Calu3 (cell line): Measurements from ENCODE around the gene DUSP19. TPM values are rescaled to one million over a fixed set of nuclear protein-coding genes. Genes with fewer than 3 reads are reported as not detected.

Source experiments
- BruUV-seq: library from RNA; stranded (reverse); fragments of 400-500 nt; replicated peaks from 2 replicates; lab custom pipeline; 2021; lab: Mats Ljungman, UMichigan
- CTCF ChIA-PET: fragments of 300-600 bp; sonication (Branson Sonifier 250); formaldehyde crosslinking; loops from one replicate; lab custom pipeline; 2022; ENCODE audit warnings: antibody characterized with exemption; lab: Charles Lee
- DNase-seq: peaks from one replicate; pipeline ENCODE4 v3.0.0; 2022
- H3K27ac Mint-ChIP-seq: one replicate; pipeline ENCODE4 v1.8.0; 2022; ENCODE audit warnings: mixed read lengths; ENCODE audit not compliant: unreplicated experiment
- H3K27me3 Mint-ChIP-seq: one replicate; pipeline ENCODE4 v1.8.0; 2022; ENCODE audit warnings: mixed read lengths; ENCODE audit not compliant: unreplicated experiment
- H3K36me3 Mint-ChIP-seq: one replicate; pipeline ENCODE4 v1.8.0; 2022; ENCODE audit warnings: mild to moderate bottlenecking, moderate library complexity, mixed read lengths; ENCODE audit not compliant: insufficient read depth, unreplicated experiment
- H3K4me1 Mint-ChIP-seq: one replicate; pipeline ENCODE4 v1.8.0; 2022; ENCODE audit warnings: mild to moderate bottlenecking, low read depth, mixed read lengths; ENCODE audit not compliant: unreplicated experiment
- H3K4me3 Mint-ChIP-seq: one replicate; pipeline ENCODE4 v1.8.0; 2022; ENCODE audit warnings: mild to moderate bottlenecking, low read depth, moderate library complexity, mixed read lengths; ENCODE audit not compliant: unreplicated experiment
- H3K9me3 Mint-ChIP-seq: one replicate; pipeline ENCODE4 v1.8.0; 2022; ENCODE audit warnings: low read depth, mixed read lengths; ENCODE audit not compliant: unreplicated experiment
- CTCF ChIP-seq: fragments of 200-600 bp; IDR thresholded peaks from one replicate; pipeline ENCODE4 v1.8.0; 2022; ENCODE audit warnings: antibody characterized with exemption; ENCODE audit not compliant: unreplicated experiment
- intact Hi-C: fragments of 100-400 bp; cut with micrococcal nuclease; formaldehyde crosslinking; loops from one replicate; pipeline ENCODE4 v1.10.0; 2022; ENCODE audit not compliant: unreplicated experiment
- total RNA-seq: library from RNA; stranded (reverse); gene quantifications from 2 replicates; pipeline ENCODE4 v1.2.3, GENCODE V29; 2022

The DUSP19 gene
- total RNA-seq, 1 experiment from 2014 or later: 1.6 TPM

- peaks cover 7% of the 10 kb centered on the region for H3K4me1 Mint-ChIP-seq
- no peaks in the 10 kb centered on the region for H3K36me3 Mint-ChIP-seq
- TF ChIP-seq CTCF: no peak
- H3K27me3 Mint-ChIP-seq: no peaks in the 10 kb centered on the region
- intact Hi-C loops: no loop called here
- H3K27ac Mint-ChIP-seq: no peak overlapping the region
- CTCF ChIA-PET: interaction anchor here (1.1 kb wide), 1 partner anchor 131 kb away, joined by 3 read pairs; no protein-coding TSS in a partner anchor
- no peak overlapping the region for H3K4me3 Mint-ChIP-seq
- no peak for DNase-seq
- no TSS peak for BruUV-seq
- no peaks in the 10 kb centered on the region for H3K9me3 Mint-ChIP-seq
Observed at GRCh38 chr2:183063083-183063482, 15.5 kb upstream of the DUSP19 start.

GRCh38 chr2:183068561-183068960, 10.0 kb upstream of the DUSP19 start:
- Mint-ChIP-seq H3K4me1 (no peaks in the 10 kb centered on the region), H3K4me3 (no peak overlapping the region), H3K9me3 (no peaks in the 10 kb centered on the region), H3K27ac (no peak overlapping the region), H3K36me3 (no peaks in the 10 kb centered on the region), H3K27me3 (no peaks in the 10 kb centered on the region)
- CTCF ChIA-PET: no interaction called here
- intact Hi-C loops: no loop called here
- TF ChIP-seq CTCF: no peak
- no peak for DNase-seq
- BruUV-seq: no TSS peak

- no TSS peak for BruUV-seq
- H3K36me3 Mint-ChIP-seq: no peaks in the 10 kb centered on the region
- H3K27ac Mint-ChIP-seq: no peak overlapping the region
- DNase-seq: no peak
- CTCF ChIA-PET: interaction anchor here (0.8 to 1.1 kb wide), 2 partner anchors 10 to 38 kb away, joined by 3 read pairs; no protein-coding TSS in a partner anchor
- H3K9me3 Mint-ChIP-seq: no peaks in the 10 kb centered on the region
- TF ChIP-seq CTCF: no peak
- intact Hi-C loops: no loop called here
- no peaks in the 10 kb centered on the region for H3K4me1 Mint-ChIP-seq
- H3K4me3 Mint-ChIP-seq: no peak overlapping the region
- no peaks in the 10 kb centered on the region for H3K27me3 Mint-ChIP-seq
Observed at GRCh38 chr2:183069174-183069573, 9.4 kb upstream of the DUSP19 start.

DNA sequence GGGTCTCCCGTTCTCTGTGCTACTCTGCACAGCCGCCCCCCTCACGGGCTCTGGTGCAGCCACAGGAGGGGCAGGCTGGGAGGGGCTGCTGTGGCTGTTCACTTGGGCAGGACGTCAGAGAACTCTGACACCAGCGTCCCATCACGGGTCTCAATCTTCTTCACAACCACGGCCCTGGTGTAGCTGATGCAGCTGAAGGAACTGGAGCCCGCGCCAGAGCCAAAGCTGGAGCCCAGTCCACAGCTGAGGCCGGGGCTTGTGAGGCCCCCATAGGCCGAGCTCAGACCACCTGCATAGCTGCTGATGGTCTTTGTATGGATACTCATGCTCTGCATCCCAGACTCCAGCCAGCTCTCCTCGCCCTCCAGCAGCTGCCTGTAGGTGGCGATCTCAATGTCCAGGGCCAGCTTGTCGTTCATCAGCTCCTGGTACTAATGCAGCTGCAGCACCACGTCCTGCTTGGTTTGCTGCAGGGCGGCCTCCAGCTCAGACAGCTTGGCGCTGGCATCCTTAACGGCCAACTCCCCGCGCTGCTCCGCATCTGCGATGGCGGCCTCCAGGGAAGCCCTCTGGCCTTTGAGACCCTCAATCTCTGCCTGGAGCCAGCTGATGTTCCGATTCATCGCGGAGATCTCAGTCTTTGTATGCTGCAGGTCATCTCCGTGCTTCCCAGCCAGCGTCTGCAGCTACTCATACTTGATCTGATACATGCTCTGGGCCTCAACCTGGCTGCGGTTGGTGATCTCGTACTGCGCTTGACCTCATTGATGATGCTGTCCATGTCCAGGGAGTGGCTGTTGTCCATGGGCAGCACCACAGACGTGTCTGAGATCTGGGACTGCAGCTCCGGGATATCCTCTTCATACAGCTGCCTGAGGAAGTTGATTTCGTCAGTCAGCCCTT, 7.4 kb upstream of the DUSP19 start:
- CTCF ChIA-PET: no interaction called here
- H3K27me3 Mint-ChIP-seq: no peaks in the 10 kb centered on the region
- no peaks in the 10 kb centered on the region for H3K36me3 Mint-ChIP-seq
- H3K9me3 Mint-ChIP-seq: no peaks in the 10 kb centered on the region
- peak; percentile 10 for DNase-seq
- H3K4me3 Mint-ChIP-seq: no peak overlapping the region
- no TSS peak for BruUV-seq
- no peaks in the 10 kb centered on the region for H3K4me1 Mint-ChIP-seq
- TF ChIP-seq CTCF: no peak
- intact Hi-C loops: no loop called here
- no peak overlapping the region for H3K27ac Mint-ChIP-seq
